Neural progenitor cell (in vitro differentiated cells): Measurements from ENCODE around the gene F13A1. TPM values are rescaled to one million over a fixed set of nuclear protein-coding genes. Genes with fewer than 3 reads are reported as not detected.

Experiments
- DNase-seq: peaks from one replicate; pipeline ENCODE4 v3.0.0-alpha.2; 2016; ENCODE audit warnings: low spot score
- H2AFZ ChIP-seq: fragments of 200-600 bp; sonication (generic); replicated peaks from 2 replicates; pipeline ENCODE4 v1.6.1; 2016; ENCODE audit warnings: antibody characterized with exemption
- H3F3A ChIP-seq: fragments of 200-600 bp; sonication (generic); 2 replicates; pipeline ENCODE4 v1.6.1; 2016; ENCODE audit warnings: antibody characterized with exemption, low read depth
- H3K27ac ChIP-seq: fragments of 200-600 bp; sonication (generic); 2 replicates; pipeline ENCODE4 v1.5.1; 2016; ENCODE audit warnings: mild to moderate bottlenecking
- H3K27me3 ChIP-seq: fragments of 200-600 bp; sonication (generic); 2 replicates; pipeline ENCODE4 v1.6.1; 2016; ENCODE audit warnings: mild to moderate bottlenecking, moderate library complexity
- H3K36me3 ChIP-seq: fragments of 200-600 bp; sonication (generic); 2 replicates; pipeline ENCODE4 v1.5.1; 2016
- H3K4me1 ChIP-seq: fragments of 200-600 bp; sonication (generic); 2 replicates; pipeline ENCODE4 v1.6.1; 2016; ENCODE audit warnings: mixed run types
- H3K4me2 ChIP-seq: fragments of 200-600 bp; sonication (generic); 2 replicates; pipeline ENCODE4 v1.6.1; 2016
- H3K4me3 ChIP-seq: fragments of 200-600 bp; sonication (generic); 2 replicates; pipeline ENCODE4 v1.5.1; 2016
- H3K79me2 ChIP-seq: fragments of 200-600 bp; sonication (generic); 2 replicates; pipeline ENCODE4 v1.6.1; 2016; ENCODE audit warnings: low read depth
- H3K9ac ChIP-seq: fragments of 200-600 bp; sonication (generic); 2 replicates; pipeline ENCODE4 v1.6.1; 2016
- H3K9me3 ChIP-seq: fragments of 200-600 bp; sonication (generic); 2 replicates; pipeline ENCODE4 v1.5.1; 2016; ENCODE audit warnings: low read depth
- H4K20me1 ChIP-seq: fragments of 200-600 bp; sonication (generic); 2 replicates; pipeline ENCODE4 v1.6.1; 2016; ENCODE audit warnings: low read depth
- H3K27ac Mint-ChIP-seq: 3 replicates; pipeline ENCODE4 v1.8.0; 2021; ENCODE audit warnings: mixed read lengths
- H3K27me3 Mint-ChIP-seq: 2 replicates; pipeline ENCODE4 v1.8.0; 2022; ENCODE audit warnings: low read depth, mild to moderate bottlenecking, inconsistent platforms, moderate library complexity, mixed read lengths; ENCODE audit not compliant: insufficient read depth
- H3K36me3 Mint-ChIP-seq: 3 replicates; pipeline ENCODE4 v1.8.0; 2021; ENCODE audit warnings: mixed read lengths
- H3K4me1 Mint-ChIP-seq: 3 replicates; pipeline ENCODE4 v1.8.0; 2021; ENCODE audit warnings: mixed read lengths
- H3K4me3 Mint-ChIP-seq: 3 replicates; pipeline ENCODE4 v1.8.0; 2021; ENCODE audit warnings: mild to moderate bottlenecking, moderate library complexity, mixed read lengths
- H3K9me3 Mint-ChIP-seq: 3 replicates; pipeline ENCODE4 v1.8.0; 2020; ENCODE audit warnings: mixed read lengths
- CTCF ChIP-seq: fragments of 200-600 bp; sonication (generic); IDR thresholded peaks from 2 replicates; pipeline ENCODE4 v1.5.1; 2017; ENCODE audit warnings: antibody characterized with exemption, mild to moderate bottlenecking
- EZH2 ChIP-seq: fragments of 200-600 bp; sonication (generic); IDR thresholded peaks from 2 replicates; pipeline ENCODE4 v1.6.1; 2017; ENCODE audit warnings: antibody characterized with exemption, mild to moderate bottlenecking, moderate library complexity
- EZH2phosphoT487 ChIP-seq: fragments of 200-600 bp; sonication (generic); IDR thresholded peaks from 2 replicates; pipeline ENCODE4 v1.6.1; 2017; ENCODE audit warnings: antibody characterized with exemption
- total RNA-seq: library from RNA; depleted of rRNA; stranded (reverse); fragments of >200 nt; gene quantifications from 2 replicates; pipeline ENCODE4 v1.2.3, GENCODE V29; 2015; ENCODE audit warnings: low replicate concordance

Gene F13A1
- total RNA-seq, 1 donor from 2014 or later: 3.6 TPM

- no peak overlapping the region for H3K4me3 Mint-ChIP-seq
- Histone ChIP-seq H3K27ac (no peak overlapping the region), H3K27me3 (no peaks in the 10 kb centered on the region), H3K4me1 (no peaks in the 10 kb centered on the region), H3F3A (no peaks in the 10 kb centered on the region), H3K4me2 (no peak overlapping the region), H3K9me3 (no peaks in the 10 kb centered on the region), H2AFZ (no peak overlapping the region), H3K36me3 (no peaks in the 10 kb centered on the region), H3K9ac (no peak overlapping the region), H3K79me2 (no peaks in the 10 kb centered on the region), H4K20me1 (no peaks in the 10 kb centered on the region), H3K4me3 (no peak overlapping the region)
- no peak for TF ChIP-seq EZH2
- no peak for TF ChIP-seq EZH2phosphoT487
- peaks cover 2% of the 10 kb centered on the region for H3K9me3 Mint-ChIP-seq
- DNase-seq: no peak
- H3K4me1 Mint-ChIP-seq: no peaks in the 10 kb centered on the region
- no peak overlapping the region for H3K27ac Mint-ChIP-seq
- H3K36me3 Mint-ChIP-seq: no peaks in the 10 kb centered on the region
- no peaks in the 10 kb centered on the region for H3K27me3 Mint-ChIP-seq
Measured at GRCh38 chr6:6293317-6293716, 27.1 kb downstream of the F13A1 start.

- Histone ChIP-seq H2AFZ (no peak overlapping the region), H4K20me1 (no peaks in the 10 kb centered on the region), H3K9me3 (no peaks in the 10 kb centered on the region), H3K4me2 (no peak overlapping the region), H3K4me1 (no peaks in the 10 kb centered on the region), H3K36me3 (no peaks in the 10 kb centered on the region), H3K79me2 (no peaks in the 10 kb centered on the region), H3F3A (no peaks in the 10 kb centered on the region), H3K9ac (no peak overlapping the region), H3K27ac (no peak overlapping the region), H3K4me3 (no peak overlapping the region), H3K27me3 (no peaks in the 10 kb centered on the region)
- no peak overlapping the region for H3K4me3 Mint-ChIP-seq
- DNase-seq: no peak
- H3K4me1 Mint-ChIP-seq: peaks cover 3% of the 10 kb centered on the region
- no peaks in the 10 kb centered on the region for H3K9me3 Mint-ChIP-seq
- no peak for TF ChIP-seq CTCF
- no peak for TF ChIP-seq EZH2phosphoT487
- TF ChIP-seq EZH2: no peak
- H3K27me3 Mint-ChIP-seq: peaks cover 2% of the 10 kb centered on the region
- H3K36me3 Mint-ChIP-seq: no peaks in the 10 kb centered on the region
- no peak overlapping the region for H3K27ac Mint-ChIP-seq
Measured at GRCh38 chr6:6287415-6287814, 33.0 kb downstream of the F13A1 start.

- Mint-ChIP-seq H3K27me3 (peaks cover 2% of the 10 kb centered on the region), H3K9me3 (no peaks in the 10 kb centered on the region), H3K27ac (no peak overlapping the region), H3K36me3 (no peaks in the 10 kb centered on the region), H3K4me3 (no peak overlapping the region), H3K4me1 (peaks cover 3% of the 10 kb centered on the region)
- TF ChIP-seq CTCF (no peak), EZH2 (no peak), EZH2phosphoT487 (no peak)
- H3K9me3 ChIP-seq: no peaks in the 10 kb centered on the region
- H3K4me3 ChIP-seq: no peak overlapping the region
- H3K79me2 ChIP-seq: no peaks in the 10 kb centered on the region
- H2AFZ ChIP-seq: no peak overlapping the region
- no peaks in the 10 kb centered on the region for H3K36me3 ChIP-seq
- H3K27me3 ChIP-seq: no peaks in the 10 kb centered on the region
- no peak for DNase-seq
- H3K4me1 ChIP-seq: no peaks in the 10 kb centered on the region
- H3K4me2 ChIP-seq: no peak overlapping the region
- no peak overlapping the region for H3K27ac ChIP-seq
- no peaks in the 10 kb centered on the region for H3F3A ChIP-seq
- H3K9ac ChIP-seq: no peak overlapping the region
- no peaks in the 10 kb centered on the region for H4K20me1 ChIP-seq
Measured at GRCh38 chr6:6285679-6286078, 34.8 kb downstream of the F13A1 start.

- TF ChIP-seq EZH2 (no peak), EZH2phosphoT487 (no peak), CTCF (no peak)
- Mint-ChIP-seq H3K36me3 (no peaks in the 10 kb centered on the region), H3K4me3 (no peak overlapping the region), H3K27me3 (peaks cover 2% of the 10 kb centered on the region), H3K4me1 (peaks cover 3% of the 10 kb centered on the region), H3K27ac (no peak overlapping the region), H3K9me3 (no peaks in the 10 kb centered on the region)
- no peaks in the 10 kb centered on the region for H3K79me2 ChIP-seq
- H3K36me3 ChIP-seq: no peaks in the 10 kb centered on the region
- H3K27me3 ChIP-seq: no peaks in the 10 kb centered on the region
- H3K4me2 ChIP-seq: no peak overlapping the region
- no peak overlapping the region for H3K27ac ChIP-seq
- DNase-seq: no peak
- H4K20me1 ChIP-seq: no peaks in the 10 kb centered on the region
- no peak overlapping the region for H3K4me3 ChIP-seq
- H3K4me1 ChIP-seq: no peaks in the 10 kb centered on the region
- no peaks in the 10 kb centered on the region for H3F3A ChIP-seq
- H3K9me3 ChIP-seq: no peaks in the 10 kb centered on the region
- no peak overlapping the region for H3K9ac ChIP-seq
- H2AFZ ChIP-seq: no peak overlapping the region
Measured at GRCh38 chr6:6284221-6284966, 36.1 kb downstream of the F13A1 start.
